NCI-H2196 treated with DMSO at 0.1 percent for 48 hours (cell line): ENCODE measurements around the gene KLF13.

Source experiments
- DNase-seq: peaks from one replicate; lab custom pipeline; 2025; ENCODE audit not compliant: unreplicated experiment; lab: John Stamatoyannopoulos, UW

The KLF13 gene

DNA sequence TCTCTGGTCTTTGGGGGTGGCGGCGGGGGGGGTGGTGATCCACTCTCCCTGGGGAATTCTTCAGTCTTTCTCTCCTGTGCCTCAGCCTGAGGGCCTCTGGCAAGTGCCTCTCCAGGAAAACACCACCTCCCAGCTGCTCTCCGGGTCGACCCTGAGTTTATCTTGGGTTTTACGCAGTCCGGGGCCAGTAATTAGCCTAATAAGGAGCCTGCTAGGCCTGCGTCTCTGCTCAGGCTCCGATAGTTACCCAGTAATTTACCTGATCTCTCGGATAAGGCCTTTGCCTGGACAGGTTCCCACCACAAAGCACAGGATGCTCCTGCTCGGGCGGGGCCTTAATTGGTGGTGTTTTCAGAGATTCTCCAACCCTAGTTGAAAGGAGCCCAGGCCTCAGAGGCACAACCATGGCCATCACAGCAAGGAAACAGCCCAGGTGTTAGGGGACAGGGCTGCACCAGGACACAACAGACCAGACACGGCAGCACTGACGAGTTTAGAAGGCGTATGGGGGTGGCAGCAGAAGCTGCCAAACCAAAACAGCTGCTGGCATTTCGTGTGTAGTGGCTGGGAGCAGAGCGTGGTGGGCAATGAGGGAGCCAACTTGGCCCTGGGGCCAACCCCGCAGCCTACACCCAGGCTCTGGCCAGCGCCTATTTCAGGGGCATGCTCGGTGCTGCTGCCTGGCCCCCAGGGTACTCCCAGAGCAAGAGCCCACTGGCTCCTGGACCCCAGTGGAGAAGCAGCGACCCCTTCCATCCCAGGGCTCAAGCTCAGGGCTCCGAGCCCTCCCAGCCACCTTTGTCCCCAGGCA is 71.4 kb downstream of the KLF13 start:
- DNase-seq: no peak

DNA sequence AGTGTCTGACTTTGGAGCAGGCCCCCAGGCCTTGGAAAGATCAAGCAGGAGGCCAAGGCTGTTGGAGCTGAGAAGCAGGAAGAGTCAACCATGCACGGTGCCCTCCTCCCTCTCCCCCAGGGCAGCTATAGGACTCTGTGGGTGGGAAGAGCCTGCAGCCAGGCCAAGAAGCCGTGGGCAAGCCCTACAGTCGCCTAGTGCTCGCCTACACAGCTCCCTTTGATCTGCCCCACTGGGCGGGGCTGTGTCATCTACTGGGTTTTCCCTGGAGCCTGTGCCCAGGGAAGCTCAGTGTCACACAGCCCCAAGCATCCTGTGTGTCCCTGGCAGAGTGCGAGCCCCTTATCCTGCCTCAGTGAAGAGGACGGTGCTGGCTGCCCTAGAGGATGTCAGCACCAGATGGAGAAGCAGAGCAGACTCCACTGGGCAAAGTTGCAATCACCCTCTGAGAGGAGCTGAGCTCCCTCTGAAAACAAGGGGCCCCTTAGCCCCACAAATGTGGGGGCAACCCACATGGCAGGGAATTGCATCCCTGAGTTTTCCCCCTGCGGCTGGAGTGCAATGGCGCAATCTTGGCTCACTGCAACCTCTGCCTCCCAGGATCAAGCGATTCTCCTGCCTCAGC is 72.2 kb downstream of the KLF13 start:
- no peak for DNase-seq

GRCh38 chr15:31399544-31400171 is 73.0 kb downstream of the KLF13 start:
- DNase-seq: no peak

- no peak for DNase-seq
These were observed 73.7 kb downstream of the KLF13 start for GRCh38 chr15:31400222-31400927.

DNA sequence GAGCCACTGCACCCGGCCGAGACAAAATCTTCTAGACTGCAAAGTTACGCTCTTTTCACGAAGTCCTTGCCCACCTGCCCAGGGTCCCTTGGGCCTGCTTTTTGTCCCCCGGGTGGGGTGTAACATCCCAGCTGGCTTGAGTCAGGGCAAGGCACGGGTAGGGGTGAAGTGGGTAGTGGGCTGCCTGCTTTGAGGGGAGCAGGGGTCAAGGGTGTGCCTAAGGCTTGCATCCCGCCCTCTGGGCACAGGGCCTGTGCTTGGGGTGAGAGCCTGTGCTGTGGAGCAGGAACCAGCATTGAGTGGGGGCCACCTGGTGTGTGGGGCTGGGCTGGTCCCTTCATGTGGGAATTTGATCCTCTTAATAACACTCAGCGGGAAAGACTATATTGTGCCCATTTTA is 74.6 kb downstream of the KLF13 start:
- no peak for DNase-seq

- DNase-seq: no peak
These were observed 75.4 kb downstream of the KLF13 start for GRCh38 chr15:31402003-31402402.

- DNase-seq: no peak
These were observed 75.9 kb downstream of the KLF13 start for GRCh38 chr15:31402511-31403056.

DNA sequence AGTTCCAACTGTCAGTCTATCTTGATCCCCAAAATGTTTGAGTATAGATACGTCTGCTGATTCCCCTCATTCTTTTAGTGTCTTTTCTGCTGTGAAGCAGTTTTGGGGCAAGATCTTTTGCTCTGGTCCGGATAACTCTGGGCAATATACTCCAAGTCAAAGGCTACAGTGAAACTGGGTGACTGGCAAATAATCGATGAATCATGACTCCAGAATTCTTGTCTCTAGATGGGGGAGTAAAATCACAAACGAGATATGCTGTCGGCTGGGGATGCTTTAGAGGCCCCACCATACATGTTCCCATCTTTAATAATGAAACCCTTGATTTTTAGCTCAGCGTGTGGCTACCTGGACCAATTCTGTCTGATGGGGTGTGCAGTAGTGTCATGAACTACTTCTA is 76.5 kb downstream of the KLF13 start:
- DNase-seq: no peak

DNA sequence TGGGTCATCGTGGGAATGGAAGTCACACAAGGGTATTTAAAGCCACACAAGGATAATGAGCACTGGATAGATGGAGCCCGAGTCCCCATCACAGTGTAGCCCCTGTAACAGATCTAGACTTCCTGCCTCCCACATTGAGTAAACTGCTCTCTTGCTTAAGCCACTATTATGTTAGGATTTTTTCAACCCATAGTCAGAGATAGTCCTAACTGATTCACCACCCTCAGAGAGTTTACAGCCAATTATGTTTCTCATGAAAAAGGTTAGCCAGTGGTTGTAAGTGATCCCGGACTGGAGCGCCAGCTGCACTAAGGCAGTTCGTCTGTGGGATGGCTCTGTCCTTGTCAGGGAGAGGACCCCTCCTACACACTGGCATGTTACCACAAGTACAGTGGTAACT is 77.0 kb downstream of the KLF13 start:
- no peak for DNase-seq

DNA sequence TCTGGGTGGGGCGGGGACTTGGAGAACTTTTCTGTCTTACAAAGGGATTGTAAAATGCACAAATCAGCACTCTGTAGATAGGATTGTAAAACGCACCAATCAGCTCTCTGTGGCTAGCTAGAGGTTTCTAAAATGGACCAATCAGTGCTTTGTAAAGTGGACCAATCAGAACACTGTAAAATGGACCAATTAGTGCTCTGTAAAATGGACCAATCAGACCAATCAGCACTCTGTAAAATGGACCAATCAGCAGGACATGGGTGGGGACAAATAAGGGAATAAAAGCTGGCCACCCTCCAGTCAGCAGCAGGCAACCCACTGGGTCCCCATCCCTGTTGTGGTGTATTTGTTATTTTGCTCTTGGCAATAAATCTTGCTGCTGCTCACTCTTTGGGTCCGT is 77.7 kb downstream of the KLF13 start:
- DNase-seq: no peak

DNA sequence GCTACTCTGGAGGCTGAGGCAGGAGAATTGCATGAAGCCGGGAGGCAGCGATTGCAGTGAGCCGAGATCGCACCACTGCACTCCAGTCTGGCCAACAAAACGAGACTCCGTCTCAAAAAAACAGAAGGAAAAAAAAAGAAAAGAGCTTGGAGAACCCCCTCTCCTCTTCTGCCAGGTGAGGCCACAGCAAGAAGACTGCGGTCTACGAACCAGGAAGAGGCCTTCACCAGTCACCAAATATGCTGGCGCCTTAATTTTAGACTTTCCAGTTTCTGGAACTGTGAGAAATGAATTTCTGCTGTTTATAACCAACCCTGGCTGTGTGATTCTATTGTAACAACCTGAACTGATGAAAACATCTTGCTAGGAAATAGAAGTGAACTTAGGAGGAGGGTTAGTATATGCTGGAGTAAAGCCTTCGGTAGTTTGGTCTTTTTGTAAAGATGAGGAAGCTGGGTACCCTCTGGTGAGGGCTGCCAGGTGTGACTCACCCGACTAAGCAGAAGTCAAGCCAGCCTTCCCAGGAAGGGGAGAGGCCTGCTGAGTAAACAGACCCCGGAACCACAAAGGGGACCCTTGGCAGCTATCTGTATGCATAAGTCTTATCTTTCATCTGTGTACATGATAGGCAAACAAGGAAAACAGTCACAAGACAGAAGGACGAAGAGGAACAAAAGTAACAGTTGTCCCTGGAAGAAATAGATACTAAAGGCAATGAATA is 78.7 kb downstream of the KLF13 start:
- DNase-seq: no peak

DNA sequence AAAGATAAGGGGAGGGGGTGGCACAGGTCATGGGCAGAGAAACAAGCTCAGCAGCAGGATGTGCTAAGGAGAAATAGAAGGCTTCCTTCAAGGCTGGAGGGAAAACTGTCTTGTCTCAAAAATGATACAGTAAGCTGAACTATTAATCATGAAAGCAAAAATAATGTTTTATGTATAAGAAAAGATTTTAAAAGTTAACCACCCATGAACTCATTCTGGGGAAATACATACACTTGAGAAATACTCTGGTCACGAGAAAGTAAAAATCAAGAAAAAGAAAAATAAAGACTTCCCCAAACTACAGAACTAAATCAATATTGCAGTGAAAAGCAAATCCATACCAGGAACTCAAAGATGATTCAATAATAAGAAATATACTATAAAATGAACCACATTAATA is 80.7 kb downstream of the KLF13 start:
- no peak for DNase-seq

DNA sequence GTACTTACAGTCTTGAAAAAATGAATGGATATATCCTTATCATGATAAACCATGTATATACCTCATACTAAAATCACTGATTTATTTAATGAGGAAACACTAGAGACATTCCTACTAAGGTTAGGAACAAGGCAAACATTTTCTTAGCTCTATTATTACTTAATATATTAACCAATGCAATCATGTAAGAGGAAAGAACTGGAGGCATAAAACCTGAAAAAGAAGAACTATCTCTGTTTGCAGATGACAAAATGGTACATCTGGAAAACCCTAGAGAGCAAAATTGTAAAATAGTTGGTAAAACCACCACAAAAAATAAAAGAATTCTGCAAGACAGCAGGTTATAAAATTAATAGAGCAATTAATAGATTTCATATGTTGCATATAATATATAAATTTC is 81.2 kb downstream of the KLF13 start:
- no peak for DNase-seq

GRCh38 chr15:31408724-31409123 is 82.1 kb downstream of the KLF13 start:
- DNase-seq: no peak

GRCh38 chr15:31409171-31409570 is 82.5 kb downstream of the KLF13 start:
- no peak for DNase-seq

- DNase-seq: no peak
These were observed 86.2 kb downstream of the KLF13 start for GRCh38 chr15:31412824-31413223.

DNA sequence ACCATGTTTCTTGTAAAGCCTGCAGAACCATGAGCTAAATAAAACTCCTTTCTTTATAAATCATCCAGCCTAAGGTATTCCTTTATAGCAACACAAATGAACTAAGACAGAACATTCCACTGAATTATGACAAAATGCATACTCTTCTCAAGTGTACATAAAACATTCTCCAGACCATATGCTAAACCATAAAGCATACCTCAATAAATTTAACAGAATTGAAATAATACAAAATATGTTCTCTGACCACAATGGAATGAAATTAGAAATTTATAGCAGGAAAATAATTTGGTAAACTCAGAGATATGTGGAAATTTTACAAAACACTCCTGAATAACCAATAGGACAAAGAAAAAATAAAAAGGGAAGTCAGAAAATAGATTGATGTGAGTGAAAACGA is 88.6 kb downstream of the KLF13 start:
- DNase-seq: no peak

GRCh38 chr15:31419820-31420219 is 93.2 kb downstream of the KLF13 start:
- DNase-seq: no peak

GRCh38 chr15:31427411-31427810 is 100.8 kb downstream of the KLF13 start:
- no peak for DNase-seq
